ENCODE results near the gene CDC14C. TPM values are rescaled to one million over a fixed set of nuclear protein-coding genes. Genes with fewer than 3 reads are reported as not detected.

The CDC14C gene
- total and polyA plus RNA-seq, 2 donors (not counting 3 experiments of a cell fraction or from before 2014, with no cell fraction given) = not detected

DNA sequence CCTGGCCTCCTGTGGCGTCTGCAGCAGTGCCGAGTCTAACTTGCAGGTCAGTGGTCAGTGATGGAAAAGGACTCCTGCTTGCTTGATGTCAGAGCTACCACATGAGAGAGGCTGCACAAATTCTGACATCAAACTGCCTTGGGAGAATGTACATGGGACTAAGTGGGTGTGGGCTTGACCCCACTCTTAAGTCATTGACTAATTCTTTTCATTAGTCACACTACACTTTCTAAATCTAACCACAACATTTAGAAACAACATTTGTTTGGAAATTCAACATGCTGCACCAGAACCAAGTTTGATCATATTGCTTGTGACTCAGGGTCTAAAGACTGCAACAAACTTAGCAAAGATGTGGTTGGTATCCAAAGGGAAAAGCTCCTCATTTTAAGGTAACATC, 24.4 kb upstream of the CDC14C start:
- ChIA-PET POLR2A (no interaction called here), CTCF (no interaction called here)
- no TSS peak for BruUV-seq (replicated peaks)
- H3K9me1 ChIP-seq (replicated peaks; ENCODE audit: control insufficient read depth, extremely low read depth, insufficient read depth, low read length) = no peaks in the 10 kb centered on the region
- dilution Hi-C loops (cut with MboI; ENCODE audit: extremely low pct_ligation_motif_present, low sequenced_read_pairs) (no loop called here), intact Hi-C loops (cut with micrococcal nuclease) (no loop called here)
- DNase-seq (ENCODE audit: low read depth, low spot score) (no peak), FAIRE-seq (no peak)
- H3K9me3 ChIP-seq (replicated peaks; ENCODE audit: control insufficient read depth, insufficient read depth, low read length) = no peaks in the 10 kb centered on the region
- H3K36me3 ChIP-seq (ENCODE audit: control insufficient read depth in 2 of 2, extremely low read depth in 1 of 2, insufficient read depth in 2 of 2, low read length in 2 of 2) = no peaks in the 10 kb centered on the region
- H4K20me1 ChIP-seq (replicated peaks; ENCODE audit: control insufficient read depth, extremely low read depth, insufficient read depth, low read length) = no peaks in the 10 kb centered on the region
- H3K4me1 ChIP-seq (ENCODE audit: control insufficient read depth, extremely low read depth, insufficient read depth, low read length) = no peaks in the 10 kb centered on the region
- no peak overlapping the region for H3K27ac ChIP-seq (ENCODE audit: insufficient read depth, low read depth, low read length)
- no peaks in the 10 kb centered on the region for H3K79me2 ChIP-seq (ENCODE audit: control insufficient read depth, insufficient read depth, low read length)
- no peak overlapping the region for H3K4me3 ChIP-seq (replicated peaks in 1 of 3; ENCODE audit: insufficient read depth in 1 of 3, low read depth in 1 of 3, low read length in 3 of 3)
- no peak overlapping the region for H2AFZ ChIP-seq (ENCODE audit: low read depth, low read length)
- TF ChIP-seq JUN (IDR thresholded peaks at IDR 0.05; ENCODE audit: borderline replicate concordance, insufficient read depth, insufficient read length, low read depth) = no peak
- TF ChIP-seq CTCF (IDR thresholded peaks at IDR 0.05; ENCODE audit: extremely low read depth in 1 of 2, insufficient read depth in 1 of 2, low read depth in 1 of 2, low read length in 2 of 2) = no peak
- no peak for TF ChIP-seq POLR2A (IDR thresholded peaks at IDR 0.05; ENCODE audit: low read depth, low read length)
- no peak for TF ChIP-seq MYC (IDR thresholded peaks at IDR 0.05; ENCODE audit: low read depth, low read length)
- no peak for TF ChIP-seq POLR2AphosphoS5 (IDR thresholded peaks at IDR 0.05; ENCODE audit: insufficient read depth, low read depth, low read length)
- TF ChIP-seq EZH2 (IDR thresholded peaks at IDR 0.05; ENCODE audit: borderline replicate concordance, low read depth, low read length, severe bottlenecking) = no peak
- TF ChIP-seq, protein P1, sequence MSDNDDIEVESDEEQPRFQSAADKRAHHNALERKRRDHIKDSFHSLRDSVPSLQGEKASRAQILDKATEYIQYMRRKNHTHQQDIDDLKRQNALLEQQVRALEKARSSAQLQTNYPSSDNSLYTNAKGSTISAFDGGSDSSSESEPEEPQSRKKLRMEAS (IDR thresholded peaks at IDR 0.05; ENCODE audit: insufficient read depth, insufficient read length) = no peak
- TF ChIP-seq GATA2 (IDR thresholded peaks at IDR 0.05; ENCODE audit: insufficient read depth, insufficient read length, low read depth, low read length) = no peak
- TF ChIP-seq FOS (IDR thresholded peaks at IDR 0.05; ENCODE audit: borderline replicate concordance, insufficient read depth, low read length) = no peak
- no peaks in the 10 kb centered on the region for H3K27me3 ChIP-seq (ENCODE audit: control insufficient read depth in 2 of 2, insufficient read depth in 2 of 2, low read length in 2 of 2)
- H3K4me2 ChIP-seq (ENCODE audit: insufficient read depth, low read length) = no peak overlapping the region
- no peak overlapping the region for H3K9ac ChIP-seq (replicated peaks; ENCODE audit: extremely low read depth, insufficient read depth, low read length)

Data from endothelial cell of umbilical vein (primary cell).